ENCODE data around the gene GPR65.
"Not testable (repeated sequence)": the region's sequence is repeated elsewhere in the genome, so short reads cannot be mapped to it uniquely, and the experiment has no call there.

Gene GPR65

GRCh38 chr14:88004506-88005036 lies 364 bp upstream of the GPR65 start:
- DNase-seq, result no peak

- no peak for DNase-seq
Measured at GRCh38 chr14:88005978-88006851, 1.3 kb downstream of the GPR65 start.

- no peak for DNase-seq
Measured at GRCh38 chr14:88007608-88008007, 2.7 kb downstream of the GPR65 start.

- no peak for DNase-seq
Measured at GRCh38 chr14:88008039-88008742, 3.3 kb downstream of the GPR65 start.

- DNase-seq, result no peak
Measured at GRCh38 chr14:88009486-88009885, 4.6 kb downstream of the GPR65 start.

- DNase-seq, result no peak
Measured at GRCh38 chr14:88010331-88010730, 5.4 kb downstream of the GPR65 start.

- DNase-seq, result no peak
Measured at GRCh38 chr14:88012495-88012894, 7.6 kb downstream of the GPR65 start.

GRCh38 chr14:88013750-88014349 lies 8.9 kb downstream of the GPR65 start:
- peak; percentile 45 to 57 for DNase-seq

- no peak for DNase-seq
Measured at GRCh38 chr14:88016768-88017167, 11.8 kb downstream of the GPR65 start.

GRCh38 chr14:88017535-88017934 lies 12.6 kb downstream of the GPR65 start:
- no peak for DNase-seq

GRCh38 chr14:88023658-88024187 lies 18.8 kb downstream of the GPR65 start:
- no peak for DNase-seq

GRCh38 chr14:88024252-88025086 lies 19.5 kb downstream of the GPR65 start:
- not testable (repeated sequence) for DNase-seq

GRCh38 chr14:88025313-88025712 lies 20.4 kb downstream of the GPR65 start:
- DNase-seq, result no peak

- no peak for DNase-seq
Measured at GRCh38 chr14:88026890-88027289, 22.0 kb downstream of the GPR65 start.

GRCh38 chr14:88029500-88029899 lies 24.6 kb downstream of the GPR65 start:
- DNase-seq, result no peak

- DNase-seq, result no peak
Measured at GRCh38 chr14:88030079-88030478, 25.1 kb downstream of the GPR65 start.

- no peak for DNase-seq
Measured at GRCh38 chr14:88030892-88031291, 26.0 kb downstream of the GPR65 start.

- no peak for DNase-seq
Measured at GRCh38 chr14:88032373-88032772, 27.4 kb downstream of the GPR65 start.

- no peak for DNase-seq
Measured at GRCh38 chr14:88034076-88034475, 29.1 kb downstream of the GPR65 start.

GRCh38 chr14:88036422-88036821 lies 31.5 kb downstream of the GPR65 start:
- DNase-seq, result no peak

- no peak for DNase-seq
Measured at GRCh38 chr14:88037325-88037724, 32.4 kb downstream of the GPR65 start.

- DNase-seq, result no peak
Measured at GRCh38 chr14:88039197-88039596, 34.3 kb downstream of the GPR65 start.

All from NCI-H2081 (cell line).